Activated CD4-positive, alpha-beta memory T cell treated with anti-CD3 and anti-CD28 coated beads, Interleukin-2, amount 10 ng/mL, durations not matched to agents 7 days and 5 days (primary cell): ENCODE results near the gene CDKN1A. TPM values are rescaled to one million over a fixed set of nuclear protein-coding genes. Genes with fewer than 3 reads are reported as not detected.

Source experiments
- CTCF ChIA-PET: fragments of 350-600 bp; sonication (Branson Sonifier 250); formaldehyde crosslinking; loops from one replicate; lab custom pipeline; 2021; ENCODE audit warnings: antibody characterized with exemption, inconsistent platforms; lab: Charles Lee
- POLR2A ChIA-PET: fragments of 350-600 bp; sonication (Branson Sonifier 250); formaldehyde crosslinking; loops from one replicate; lab custom pipeline; 2021; ENCODE audit warnings: antibody characterized with exemption; lab: Charles Lee
- DNase-seq: peaks from one replicate; pipeline ENCODE4 v3.0.0-alpha.2; 2020
- H3K27ac Mint-ChIP-seq: one replicate; pipeline ENCODE4 v1.8.0; 2021; ENCODE audit warnings: mild to moderate bottlenecking, mixed read lengths
- H3K27me3 Mint-ChIP-seq: one replicate; pipeline ENCODE4 v1.8.0; 2021; ENCODE audit warnings: mixed read lengths
- H3K36me3 Mint-ChIP-seq: one replicate; pipeline ENCODE4 v1.8.0; 2021; ENCODE audit warnings: low read depth, mixed read lengths
- H3K4me1 Mint-ChIP-seq: one replicate; pipeline ENCODE4 v1.8.0; 2021; ENCODE audit warnings: mixed read lengths
- H3K4me3 Mint-ChIP-seq: one replicate; pipeline ENCODE4 v1.8.0; 2021; ENCODE audit warnings: mild to moderate bottlenecking, mixed read lengths
- H3K9me3 Mint-ChIP-seq: one replicate; pipeline ENCODE4 v1.8.0; 2021; ENCODE audit warnings: mixed read lengths
- total RNA-seq, 2 experiments: library from RNA; stranded (reverse); gene quantifications; one replicate each; pipeline ENCODE4 v1.2.3, GENCODE V29; 2021

The CDKN1A gene
- total RNA-seq, 2 experiments from 2014 or later, result 107 to 109 TPM

- Mint-ChIP-seq H3K27me3 (peaks cover 45% of the 10 kb centered on the region), H3K4me3 (no peak overlapping the region), H3K36me3 (no peaks in the 10 kb centered on the region), H3K4me1 (peaks cover 12% of the 10 kb centered on the region), H3K9me3 (no peaks in the 10 kb centered on the region), H3K27ac (no peak overlapping the region)
- CTCF ChIA-PET, result no interaction called here
- no peak for DNase-seq
- POLR2A ChIA-PET, result interaction anchor here (1.0 to 1.3 kb wide), 2 partner anchors 19 to 21 kb away, joined by 3 to 4 read pairs; partner anchors contain the start of gene CDKN1A
Observed at GRCh38 chr6:36659271-36659670, 19.2 kb upstream of the CDKN1A start.

- peaks cover 33% of the 10 kb centered on the region for H3K27me3 Mint-ChIP-seq
- H3K4me1 Mint-ChIP-seq, result peaks cover 14% of the 10 kb centered on the region
- ChIA-PET CTCF (no interaction called here), POLR2A (no interaction called here)
- H3K36me3 Mint-ChIP-seq, result no peaks in the 10 kb centered on the region
- no peaks in the 10 kb centered on the region for H3K9me3 Mint-ChIP-seq
- no peak overlapping the region for H3K4me3 Mint-ChIP-seq
- H3K27ac Mint-ChIP-seq, result no peak overlapping the region
- no peak for DNase-seq
Observed at GRCh38 chr6:36660771-36661471, 17.6 kb upstream of the CDKN1A start.

- ChIA-PET CTCF (no interaction called here), POLR2A (interaction anchor here (1.1 to 1.5 kb wide), 3 partner anchors 10 to 18 kb away, joined by 3 to 6 read pairs (median 4); no protein-coding TSS in a partner anchor)
- DNase-seq, result no peak
- Mint-ChIP-seq H3K4me1 (peaks cover 19% of the 10 kb centered on the region), H3K9me3 (no peaks in the 10 kb centered on the region), H3K27ac (no peak overlapping the region), H3K27me3 (peaks cover 24% of the 10 kb centered on the region), H3K36me3 (no peaks in the 10 kb centered on the region), H3K4me3 (no peak overlapping the region)
Observed at GRCh38 chr6:36662380-36662779, 16.1 kb upstream of the CDKN1A start.

GRCh38 chr6:36662827-36663256 lies 15.7 kb upstream of the CDKN1A start:
- no peaks in the 10 kb centered on the region for H3K36me3 Mint-ChIP-seq
- no peak overlapping the region for H3K4me3 Mint-ChIP-seq
- H3K9me3 Mint-ChIP-seq, result no peaks in the 10 kb centered on the region
- peaks cover 19% of the 10 kb centered on the region for H3K4me1 Mint-ChIP-seq
- no peak for DNase-seq
- CTCF ChIA-PET, result interaction anchor here (0.7 kb wide), 1 partner anchor 92 kb away, joined by 3 read pairs; no protein-coding TSS in a partner anchor
- H3K27ac Mint-ChIP-seq, result no peak overlapping the region
- peaks cover 19% of the 10 kb centered on the region for H3K27me3 Mint-ChIP-seq
- POLR2A ChIA-PET, result interaction anchor here (1.1 to 1.6 kb wide), 4 partner anchors 9 to 17 kb away, joined by 3 to 11 read pairs (median 5); partner anchors contain the start of gene CDKN1A

GRCh38 chr6:36663504-36664446 lies 14.7 kb upstream of the CDKN1A start:
- ChIA-PET POLR2A (interaction anchor here (1.1 to 1.6 kb wide), 3 partner anchors 8 to 105 kb away, joined by 3 to 11 read pairs (median 6); partner anchors contain the start of gene CDKN1A), CTCF (interaction anchor here (0.5 to 0.7 kb wide), 3 partner anchors 60 to 211 kb away, joined by 3 read pairs; no protein-coding TSS in a partner anchor)
- H3K9me3 Mint-ChIP-seq, result no peaks in the 10 kb centered on the region
- no peaks in the 10 kb centered on the region for H3K36me3 Mint-ChIP-seq
- H3K27me3 Mint-ChIP-seq, result peaks cover 13% of the 10 kb centered on the region
- no peak for DNase-seq
- H3K27ac Mint-ChIP-seq, result no peak overlapping the region
- H3K4me1 Mint-ChIP-seq, result peaks cover 19% of the 10 kb centered on the region
- no peak overlapping the region for H3K4me3 Mint-ChIP-seq

GRCh38 chr6:36665180-36665579 lies 13.3 kb upstream of the CDKN1A start:
- no peak for DNase-seq
- Mint-ChIP-seq H3K4me3 (no peak overlapping the region), H3K27me3 (peaks cover 5% of the 10 kb centered on the region), H3K27ac (no peak overlapping the region), H3K4me1 (peaks cover 19% of the 10 kb centered on the region), H3K36me3 (no peaks in the 10 kb centered on the region), H3K9me3 (no peaks in the 10 kb centered on the region)
- POLR2A ChIA-PET, result no interaction called here
- CTCF ChIA-PET, result no interaction called here

- Mint-ChIP-seq H3K27me3 (peaks cover 5% of the 10 kb centered on the region), H3K27ac (no peak overlapping the region), H3K4me1 (peaks cover 19% of the 10 kb centered on the region), H3K4me3 (no peak overlapping the region), H3K36me3 (no peaks in the 10 kb centered on the region), H3K9me3 (no peaks in the 10 kb centered on the region)
- DNase-seq, result no peak
- ChIA-PET CTCF (interaction anchor here (0.9 kb wide), 1 partner anchor 51 kb away, joined by 3 read pairs; no protein-coding TSS in a partner anchor), POLR2A (no interaction called here)
Observed at GRCh38 chr6:36666287-36666686, 12.2 kb upstream of the CDKN1A start.

- H3K36me3 Mint-ChIP-seq, result no peaks in the 10 kb centered on the region
- CTCF ChIA-PET, result no interaction called here
- H3K9me3 Mint-ChIP-seq, result no peaks in the 10 kb centered on the region
- no peak overlapping the region for H3K27ac Mint-ChIP-seq
- H3K4me3 Mint-ChIP-seq, result no peak overlapping the region
- POLR2A ChIA-PET, result interaction anchor here (0.8 kb wide), 1 partner anchor 12 kb away, joined by 3 read pairs; the partner anchor contains the start of gene CDKN1A
- peaks cover 5% of the 10 kb centered on the region for H3K27me3 Mint-ChIP-seq
- DNase-seq, result no peak
- H3K4me1 Mint-ChIP-seq, result peaks cover 19% of the 10 kb centered on the region
Observed at GRCh38 chr6:36666826-36667591, 11.5 kb upstream of the CDKN1A start.

GRCh38 chr6:36668591-36668990 lies 9.9 kb upstream of the CDKN1A start:
- ChIA-PET CTCF (no interaction called here), POLR2A (interaction anchor here (1.0 kb wide), 2 partner anchors 10 to 29 kb away, joined by 3 read pairs; partner anchors contain the start of genes CDKN1A and RAB44)
- H3K27ac Mint-ChIP-seq, result no peak overlapping the region
- H3K9me3 Mint-ChIP-seq, result no peaks in the 10 kb centered on the region
- H3K4me1 Mint-ChIP-seq, result peaks cover 11% of the 10 kb centered on the region
- H3K27me3 Mint-ChIP-seq, result no peaks in the 10 kb centered on the region
- no peaks in the 10 kb centered on the region for H3K36me3 Mint-ChIP-seq
- DNase-seq, result no peak
- no peak overlapping the region for H3K4me3 Mint-ChIP-seq

GRCh38 chr6:36669002-36669401 lies 9.5 kb upstream of the CDKN1A start:
- no peak for DNase-seq
- Mint-ChIP-seq H3K4me1 (peaks cover 9% of the 10 kb centered on the region), H3K9me3 (no peaks in the 10 kb centered on the region), H3K27me3 (no peaks in the 10 kb centered on the region), H3K36me3 (no peaks in the 10 kb centered on the region), H3K4me3 (no peak overlapping the region), H3K27ac (no peak overlapping the region)
- POLR2A ChIA-PET, result interaction anchor here (1.0 kb wide), 1 partner anchor 10 kb away, joined by 3 read pairs; the partner anchor contains the start of gene CDKN1A
- CTCF ChIA-PET, result interaction anchor here (0.8 kb wide), 1 partner anchor 11 kb away, joined by 3 read pairs; no protein-coding TSS in a partner anchor

- H3K27me3 Mint-ChIP-seq, result no peaks in the 10 kb centered on the region
- ChIA-PET CTCF (interaction anchor here (1.1 kb wide), 1 partner anchor 55 kb away, joined by 3 read pairs; no protein-coding TSS in a partner anchor), POLR2A (interaction anchor here (0.6 kb wide), 1 partner anchor 10 kb away, joined by 3 read pairs; no protein-coding TSS in a partner anchor)
- H3K9me3 Mint-ChIP-seq, result no peaks in the 10 kb centered on the region
- H3K4me3 Mint-ChIP-seq, result no peak overlapping the region
- no peaks in the 10 kb centered on the region for H3K36me3 Mint-ChIP-seq
- DNase-seq, result no peak
- H3K4me1 Mint-ChIP-seq, result peaks cover 8% of the 10 kb centered on the region
- no peak overlapping the region for H3K27ac Mint-ChIP-seq
Observed at GRCh38 chr6:36670271-36670670, 8.2 kb upstream of the CDKN1A start.
